Adrenal gland (tissue), 12 donors: ENCODE measurements around the gene BBS1. TPM values are rescaled to one million over a fixed set of nuclear protein-coding genes. Genes with fewer than 3 reads are reported as not detected.

ENCODE experiments used
- DNase-seq, 7 donors: peaks; one replicate each; pipeline ENCODE4 v3.0.0-alpha.2; 2019 to 2020
- H3K27ac ChIP-seq, 5 donors: fragments of 200-600 bp; sonication (generic) in 4 of 5; 1 replicate in 3 of 5; 2 replicates in 2 of 5; pipeline versions ENCODE4 v1.5.1 to v1.8.0; 2016 to 2020; ENCODE audit warnings: mild to moderate bottlenecking in 1 of 5
- H3K27me3 ChIP-seq: fragments of 200-600 bp; 2 replicates; pipeline ENCODE4 v1.8.0; 2021
- H3K36me3 ChIP-seq, 2 donors: fragments of 200-600 bp; replicated peaks in 1 of 2; 1 replicate in 1 of 2; 2 replicates in 1 of 2; pipeline versions ENCODE4 v1.5.1 to v1.8.0; 2018 to 2022
- H3K4me1 ChIP-seq, 2 donors: fragments of 200-600 bp; replicated peaks in 1 of 2; 1 replicate in 1 of 2; 2 replicates in 1 of 2; pipeline versions ENCODE4 v1.5.1 to v1.8.0; 2018 to 2021
- H3K4me3 ChIP-seq, 4 donors: fragments of 200-600 bp; sonication (generic) in 3 of 4; one replicate each; pipeline ENCODE4 v1.5.1; 2016 to 2018
- H3K9me3 ChIP-seq, 3 donors: fragments of 200-600 bp; sonication (generic) in 1 of 3; replicated peaks in 1 of 3; 1 replicate in 2 of 3; 2 replicates in 1 of 3; pipeline versions ENCODE4 v1.5.1 to v1.8.0; 2016 to 2021
- CTCF ChIP-seq, 6 experiments: fragments of 450-650 bp in 4 of 6; fragments of 200-600 bp in 2 of 6; sonication (generic) in 1 of 6; IDR thresholded peaks; 1 replicate in 5 of 6; 2 replicates in 1 of 6; pipeline versions ENCODE4 v1.5.1 to v1.8.0; 2016 to 2021; ENCODE audit warnings: antibody characterized with exemption in 6 of 6, mild to moderate bottlenecking in 2 of 6, moderate library complexity in 1 of 6
- POLR2A ChIP-seq, 2 donors: fragments of 450-650 bp; IDR thresholded peaks; one replicate each; pipeline ENCODE4 v1.6.1; 2017; ENCODE audit warnings: antibody characterized with exemption in 2 of 2, mild to moderate bottlenecking in 2 of 2, moderate library complexity in 1 of 2
- WGBS, 4 donors: extraction: QIAGEN DNeasy Blood & Tissue Kit in 2 of 4; methylation state at CpG; one replicate each; pipeline versions ENCODE4 v1.1.5 to v1.1.7; 2013 to 2017; 5-methylcytosine and 5-hydroxymethylcytosine counted together
- intact Hi-C, 2 donors: fragments of 100-400 bp; cut with DNase I; formaldehyde crosslinking; loops; one replicate each; pipeline versions ENCODE4 v1.14.1 to v1.15.0; 2022 to 2023
- polyA plus RNA-seq, 3 donors: library from polyadenylated mRNA; stranded (reverse); fragments of 200-250 nt in 2 of 3; fragments of 350-450 nt in 1 of 3; fragmentation: Illumina TruSeq in 1 of 3; extraction: RNeasy Lipid Tissue Mini Kit (QIAGEN cat#74804) in 1 of 3; gene quantifications; one replicate each; pipeline ENCODE4 v1.2.3, GENCODE V29; 2013 to 2014
- total RNA-seq, 9 donors: library from RNA; depleted of rRNA in 4 of 9; stranded (reverse); fragments of >200 nt in 4 of 9; fragments of 120-200 nt in 1 of 9; fragmentation: NEBNext Ultra II Directional in 1 of 9; extraction: Animal tissue kit (Norgen Biotek cat#: 25700) in 1 of 9; gene quantifications; one replicate each; pipeline versions ENCODE4 v1.1.0 to v1.2.4, GENCODE V29; 2013 to 2023
- donor health status: healthy with polysubstance abuse.
- donor health status: Bipolar disorder and iron deficiency.
- donor health status: DM: yes; HTN: yes; CAD: no.
- donor health status: DM: no; HTN: no; CAD: no.
- donor health status: DM: no; HTN: no; CAD: no.
- donor health status: DM: yes; HTN: yes; CAD: no.

Gene BBS1
- total and polyA plus RNA-seq, 12 donors = 24.1 to 132 (median 50.5) TPM

- Histone ChIP-seq H3K27ac (no peak overlapping the region), H3K27me3 (no peaks in the 10 kb centered on the region), H3K9me3 (no peaks in the 10 kb centered on the region), H3K4me3 (no peak overlapping the region), H3K36me3 (no peaks in the 10 kb centered on the region), H3K4me1 (peaks cover 3 to 5% of the 10 kb centered on the region in 2 donors)
- DNase-seq = no peak
- no peak for TF ChIP-seq POLR2A (IDR thresholded peaks at IDR 0.05)
- no peak for TF ChIP-seq CTCF (IDR thresholded peaks at IDR 0.05)
- WGBS, 4 donors = 75 to 96% (median 89%) methylated on average over 3 to 4 of the region's 4 CpGs
- intact Hi-C loops = no loop called here
Measured at GRCh38 chr11:66550887-66551286, 40.5 kb downstream of the BBS1 start.

- Histone ChIP-seq H3K27ac (no peak overlapping the region), H3K4me1 (peaks cover 0 to 6% of the 10 kb centered on the region in 2 donors), H3K4me3 (no peak overlapping the region), H3K27me3 (no peaks in the 10 kb centered on the region), H3K9me3 (no peaks in the 10 kb centered on the region), H3K36me3 (no peaks in the 10 kb centered on the region)
- intact Hi-C loops = no loop called here
- WGBS, 4 donors = 71 to 83% (median 82%) methylated on average over 4 to 5 of the region's 5 CpGs
- no peak for DNase-seq
- TF ChIP-seq CTCF (IDR thresholded peaks at IDR 0.05) (no peak), POLR2A (IDR thresholded peaks at IDR 0.05) (no peak)
Measured at GRCh38 chr11:66554602-66555001, 44.2 kb downstream of the BBS1 start.

- Histone ChIP-seq H3K27me3 (no peaks in the 10 kb centered on the region), H3K9me3 (no peaks in the 10 kb centered on the region), H3K4me3 (no peak overlapping the region), H3K27ac (no peak overlapping the region), H3K36me3 (no peaks in the 10 kb centered on the region), H3K4me1 (peaks cover 0 to 6% of the 10 kb centered on the region in 2 donors)
- TF ChIP-seq POLR2A (IDR thresholded peaks at IDR 0.05) (no peak), CTCF (IDR thresholded peaks at IDR 0.05) (no peak)
- intact Hi-C loops = no loop called here
- no peak for DNase-seq
- 43 to 83% (median 72%) methylated on average over 2 to 3 of the region's 3 CpGs for WGBS, 4 donors
Measured at GRCh38 chr11:66555416-66555815, 45.0 kb downstream of the BBS1 start.

- intact Hi-C loops = no loop called here
- Histone ChIP-seq H3K9me3 (no peaks in the 10 kb centered on the region), H3K36me3 (no peaks in the 10 kb centered on the region), H3K27ac (no peak overlapping the region), H3K4me3 (no peak overlapping the region), H3K27me3 (no peaks in the 10 kb centered on the region), H3K4me1 (peaks cover 0 to 6% of the 10 kb centered on the region in 2 donors)
- no peak for DNase-seq
- WGBS, 4 donors = 53 to 100% (median 82%) methylated on average over 1 to 7 of the region's 7 CpGs
- no peak for TF ChIP-seq CTCF (IDR thresholded peaks at IDR 0.05)
- no peak for TF ChIP-seq POLR2A (IDR thresholded peaks at IDR 0.05)
Measured at GRCh38 chr11:66556086-66556485, 45.7 kb downstream of the BBS1 start.
